Measurements from ENCODE around the gene ENKUR. TPM values are rescaled to one million over a fixed set of nuclear protein-coding genes. Genes with fewer than 3 reads are reported as not detected.

Gene ENKUR
- total RNA-seq, 1 experiment from 2014 or later: 0.77 TPM

DNA sequence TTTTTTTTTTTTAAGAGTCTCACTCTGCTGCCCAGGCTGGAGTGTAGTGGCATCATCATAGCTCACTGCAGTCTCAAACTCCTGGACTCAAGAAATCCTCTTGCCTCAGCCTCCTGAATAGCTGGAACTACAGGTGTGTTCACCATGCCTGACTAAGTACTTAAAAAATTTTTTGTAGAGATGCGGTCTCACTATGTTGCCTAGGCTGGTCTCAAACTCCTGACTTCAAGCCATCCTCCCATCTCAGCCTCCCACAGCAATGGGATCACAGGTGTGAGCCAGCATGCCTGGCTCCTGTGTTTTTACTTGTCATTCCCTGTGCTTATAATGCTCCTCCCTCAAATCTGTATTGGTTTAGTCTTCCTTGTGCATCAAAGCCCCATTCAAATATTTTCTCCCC, 47.2 kb upstream of the ENKUR start:
- POLR2A ChIA-PET: no interaction called here
- no peaks in the 10 kb centered on the region for H3K36me3 ChIP-seq (ENCODE audit: control insufficient read depth, insufficient read depth, low read length)
- H3K4me3 ChIP-seq (ENCODE audit: low read depth, low read length): no peak overlapping the region
- TF ChIP-seq, protein P1, sequence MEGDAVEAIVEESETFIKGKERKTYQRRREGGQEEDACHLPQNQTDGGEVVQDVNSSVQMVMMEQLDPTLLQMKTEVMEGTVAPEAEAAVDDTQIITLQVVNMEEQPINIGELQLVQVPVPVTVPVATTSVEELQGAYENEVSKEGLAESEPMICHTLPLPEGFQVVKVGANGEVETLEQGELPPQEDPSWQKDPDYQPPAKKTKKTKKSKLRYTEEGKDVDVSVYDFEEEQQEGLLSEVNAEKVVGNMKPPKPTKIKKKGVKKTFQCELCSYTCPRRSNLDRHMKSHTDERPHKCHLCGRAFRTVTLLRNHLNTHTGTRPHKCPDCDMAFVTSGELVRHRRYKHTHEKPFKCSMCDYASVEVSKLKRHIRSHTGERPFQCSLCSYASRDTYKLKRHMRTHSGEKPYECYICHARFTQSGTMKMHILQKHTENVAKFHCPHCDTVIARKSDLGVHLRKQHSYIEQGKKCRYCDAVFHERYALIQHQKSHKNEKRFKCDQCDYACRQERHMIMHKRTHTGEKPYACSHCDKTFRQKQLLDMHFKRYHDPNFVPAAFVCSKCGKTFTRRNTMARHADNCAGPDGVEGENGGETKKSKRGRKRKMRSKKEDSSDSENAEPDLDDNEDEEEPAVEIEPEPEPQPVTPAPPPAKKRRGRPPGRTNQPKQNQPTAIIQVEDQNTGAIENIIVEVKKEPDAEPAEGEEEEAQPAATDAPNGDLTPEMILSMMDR (IDR thresholded peaks at IDR 0.05; ENCODE audit: insufficient read depth in 1 of 2, low read depth in 1 of 2, low read length in 1 of 2, severe bottlenecking in 1 of 2, unreplicated experiment in 1 of 2): no peak
- DNase-seq: no peak
- H3K27me3 ChIP-seq (replicated peaks; ENCODE audit: control insufficient read depth, insufficient read depth, low read length): no peaks in the 10 kb centered on the region
- intact Hi-C loops (cut with micrococcal nuclease; ENCODE audit: unreplicated experiment): loop anchor here (2.0 to 5.0 kb wide), 2 partner anchors 36 to 341 kb away; partner anchors contain the start of gene ARHGAP21
- no TSS peak for BruUV-seq (replicated peaks)
- Mint-ChIP-seq H3K27ac (ENCODE audit: unreplicated experiment) (peak overlapping the region; percentile 94), H3K36me3 (ENCODE audit: insufficient read depth, unreplicated experiment) (peaks cover 21% of the 10 kb centered on the region), H3K4me1 (ENCODE audit: low read depth, unreplicated experiment) (peaks cover 47% of the 10 kb centered on the region), H3K9me3 (ENCODE audit: unreplicated experiment) (no peaks in the 10 kb centered on the region), H3K4me3 (ENCODE audit: unreplicated experiment) (peak overlapping the region; percentile 46), H3K27me3 (ENCODE audit: insufficient read depth, unreplicated experiment) (no peaks in the 10 kb centered on the region)
- peaks cover 35% of the 10 kb centered on the region for H3K4me1 ChIP-seq
- CTCF ChIA-PET: no interaction called here
- H3K9me3 ChIP-seq: no peaks in the 10 kb centered on the region

- ChIA-PET POLR2A (interaction anchor here (0.6 to 1.3 kb wide), 2 partner anchors 18 to 110 kb away, joined by 4 read pairs; no protein-coding TSS in a partner anchor), CTCF (interaction anchor here (1.0 kb wide), 1 partner anchor 46 kb away, joined by 3 read pairs; the partner anchor contains the start of genes ENKUR and THNSL1)
- BruUV-seq (replicated peaks): TSS peak; percentile 72
- TF ChIP-seq, protein P1 (IDR thresholded peaks at IDR 0.05; ENCODE audit: insufficient read depth in 1 of 2, low read depth in 1 of 2, low read length in 1 of 2, severe bottlenecking in 1 of 2, unreplicated experiment in 1 of 2): no peak
- H3K4me3 Mint-ChIP-seq (ENCODE audit: unreplicated experiment): peak overlapping the region; percentile 73
- Histone ChIP-seq H3K4me3 (ENCODE audit: low read depth, low read length) (peak overlapping the region; percentile 15), H3K9me3 (no peaks in the 10 kb centered on the region), H3K4me1 (peaks cover 35% of the 10 kb centered on the region), H3K27me3 (replicated peaks; ENCODE audit: control insufficient read depth, insufficient read depth, low read length) (no peaks in the 10 kb centered on the region), H3K36me3 (ENCODE audit: control insufficient read depth, insufficient read depth, low read length) (no peaks in the 10 kb centered on the region)
- no peaks in the 10 kb centered on the region for H3K9me3 Mint-ChIP-seq (ENCODE audit: unreplicated experiment)
- peak in 1 of 2 experiments; percentile 23 for DNase-seq
- peaks cover 46% of the 10 kb centered on the region for H3K4me1 Mint-ChIP-seq (ENCODE audit: low read depth, unreplicated experiment)
- no peaks in the 10 kb centered on the region for H3K27me3 Mint-ChIP-seq (ENCODE audit: insufficient read depth, unreplicated experiment)
- intact Hi-C loops (cut with micrococcal nuclease; ENCODE audit: unreplicated experiment): loop anchor here (1.0 to 5.0 kb wide), 4 partner anchors 35 to 381 kb away; partner anchors contain the start of genes ARHGAP21, ENKUR and THNSL1
- peak overlapping the region; percentile 94 for H3K27ac Mint-ChIP-seq (ENCODE audit: unreplicated experiment)
- peaks cover 21% of the 10 kb centered on the region for H3K36me3 Mint-ChIP-seq (ENCODE audit: insufficient read depth, unreplicated experiment)
Observed at GRCh38 chr10:25061711-25062449, 45.9 kb upstream of the ENKUR start.

DNA sequence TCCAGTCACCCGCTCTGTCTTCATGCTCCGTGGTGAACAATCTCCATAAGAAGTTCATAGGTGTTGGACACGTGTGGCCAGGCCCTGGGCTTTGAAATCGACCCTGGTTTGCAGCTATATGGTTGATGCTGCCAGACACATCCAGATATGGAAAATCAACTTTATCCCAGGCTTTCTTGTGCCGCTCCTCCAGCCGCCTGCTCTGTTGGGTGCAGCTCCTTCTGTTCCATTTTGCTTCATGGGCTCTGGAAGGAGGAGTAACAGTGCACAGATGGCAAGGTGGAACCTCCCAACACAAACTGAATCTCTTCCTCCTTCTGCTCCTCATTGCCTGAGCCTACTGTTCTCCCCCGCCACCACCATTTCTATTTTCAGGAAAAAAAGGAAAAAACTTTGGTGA, 45.2 kb upstream of the ENKUR start:
- POLR2A ChIA-PET: interaction anchor here (0.6 kb wide), 1 partner anchor 223 kb away, joined by 3 read pairs; no protein-coding TSS in a partner anchor
- H3K27me3 ChIP-seq (replicated peaks; ENCODE audit: control insufficient read depth, insufficient read depth, low read length): no peaks in the 10 kb centered on the region

More for the DNA sequence above, 45.2 kb upstream of the ENKUR start:
- CTCF ChIA-PET: no interaction called here
- intact Hi-C loops (cut with micrococcal nuclease; ENCODE audit: unreplicated experiment): loop anchor here (2.0 to 5.0 kb wide), 2 partner anchors 339 to 380 kb away; partner anchors contain the start of gene ARHGAP21
- H3K4me3 ChIP-seq (ENCODE audit: low read depth, low read length): no peak overlapping the region
- TF ChIP-seq, protein P1 (IDR thresholded peaks at IDR 0.05; ENCODE audit: insufficient read depth in 1 of 2, low read depth in 1 of 2, low read length in 1 of 2, severe bottlenecking in 1 of 2, unreplicated experiment in 1 of 2): no peak
- Mint-ChIP-seq H3K9me3 (ENCODE audit: unreplicated experiment) (no peaks in the 10 kb centered on the region), H3K27ac (ENCODE audit: unreplicated experiment) (peak overlapping the region; percentile 94), H3K27me3 (ENCODE audit: insufficient read depth, unreplicated experiment) (no peaks in the 10 kb centered on the region), H3K4me3 (ENCODE audit: unreplicated experiment) (peak overlapping the region; percentile 73), H3K36me3 (ENCODE audit: insufficient read depth, unreplicated experiment) (peaks cover 21% of the 10 kb centered on the region), H3K4me1 (ENCODE audit: low read depth, unreplicated experiment) (peaks cover 48% of the 10 kb centered on the region)
- BruUV-seq (replicated peaks): no TSS peak
- no peak for DNase-seq
- H3K36me3 ChIP-seq (ENCODE audit: control insufficient read depth, insufficient read depth, low read length): no peaks in the 10 kb centered on the region
- no peaks in the 10 kb centered on the region for H3K9me3 ChIP-seq
- peaks cover 35% of the 10 kb centered on the region for H3K4me1 ChIP-seq

All from Caco-2 (cell line).